Measurements from ENCODE around the gene KNDC1. TPM values are rescaled to one million over a fixed set of nuclear protein-coding genes. Genes with fewer than 3 reads are reported as not detected.

The KNDC1 gene
- total and polyA plus RNA-seq, 4 experiments from 2014 or later, result 0.09 to 1.4 (median 0.87) TPM; not detected in 1

GRCh38 chr10:133161486-133162109, 1.6 kb downstream of the KNDC1 start:
- no peak overlapping the region for H3K27ac ChIP-seq (ENCODE audit: low read depth, low read length)
- Mint-ChIP-seq H3K9me3 (no peaks in the 10 kb centered on the region), H3K4me3 (peak overlapping the region in 1 of 8 donors; percentile 59), H3K36me3 (no peaks in the 10 kb centered on the region), H3K27ac (no peak overlapping the region), H3K27me3 (peaks cover 4 to 16% of the 10 kb centered on the region in 2 donors), H3K4me1 (peaks cover 0 to 3% (median 1%) of the 10 kb centered on the region in 4 donors)
- ChIA-PET CTCF (ENCODE audit: partially characterized antibody) (no interaction called here), POLR2A (ENCODE audit: partially characterized antibody) (no interaction called here)
- no peaks in the 10 kb centered on the region for H3K36me3 ChIP-seq (ENCODE audit: insufficient read depth, low read length)
- DNase-seq, result no peak
- H3K4me3 ChIP-seq (ENCODE audit: low read length in 2 of 2), result no peak overlapping the region
- intact Hi-C loops (cut with micrococcal nuclease), result no loop called here
- H3K4me1 ChIP-seq (ENCODE audit: insufficient read depth, low read length), result peaks cover 13% of the 10 kb centered on the region
- no peaks in the 10 kb centered on the region for H3K9me3 ChIP-seq (ENCODE audit: control insufficient read depth in 1 of 2, low read length in 2 of 2)
- peaks cover 8% of the 10 kb centered on the region for H3K27me3 ChIP-seq (ENCODE audit: insufficient read depth, low read length)

- H3K27me3 ChIP-seq (ENCODE audit: insufficient read depth, low read length), result peaks cover 8% of the 10 kb centered on the region
- Mint-ChIP-seq H3K4me1 (peaks cover 0 to 3% (median 1%) of the 10 kb centered on the region in 4 donors), H3K27ac (peak overlapping the region in 1 of 7 donors; percentile 44), H3K36me3 (no peaks in the 10 kb centered on the region), H3K4me3 (peak overlapping the region in 3 of 8 donors; percentile 3 to 52 (median 29)), H3K27me3 (peaks cover 4 to 16% of the 10 kb centered on the region in 2 donors), H3K9me3 (no peaks in the 10 kb centered on the region)
- ChIA-PET CTCF (ENCODE audit: partially characterized antibody) (no interaction called here), POLR2A (ENCODE audit: partially characterized antibody) (no interaction called here)
- no peaks in the 10 kb centered on the region for H3K36me3 ChIP-seq (ENCODE audit: insufficient read depth, low read length)
- no peaks in the 10 kb centered on the region for H3K9me3 ChIP-seq (ENCODE audit: control insufficient read depth in 1 of 2, low read length in 2 of 2)
- DNase-seq, result no peak
- peaks cover 13% of the 10 kb centered on the region for H3K4me1 ChIP-seq (ENCODE audit: insufficient read depth, low read length)
- H3K4me3 ChIP-seq (ENCODE audit: low read length in 2 of 2), result no peak overlapping the region
- no peak overlapping the region for H3K27ac ChIP-seq (ENCODE audit: low read depth, low read length)
- intact Hi-C loops (cut with micrococcal nuclease), result no loop called here
Measured at GRCh38 chr10:133162178-133162909, 2.3 kb downstream of the KNDC1 start.

GRCh38 chr10:133162910-133163856, 3.2 kb downstream of the KNDC1 start:
- H3K4me1 ChIP-seq (ENCODE audit: insufficient read depth, low read length), result peaks cover 13% of the 10 kb centered on the region
- Mint-ChIP-seq H3K36me3 (no peaks in the 10 kb centered on the region), H3K4me3 (no peak overlapping the region), H3K9me3 (no peaks in the 10 kb centered on the region), H3K4me1 (peaks cover 0 to 3% (median 1%) of the 10 kb centered on the region in 4 donors), H3K27ac (no peak overlapping the region), H3K27me3 (peaks cover 4 to 16% of the 10 kb centered on the region in 2 donors)
- no peaks in the 10 kb centered on the region for H3K9me3 ChIP-seq (ENCODE audit: control insufficient read depth in 1 of 2, low read length in 2 of 2)
- no peak for DNase-seq
- ChIA-PET POLR2A (ENCODE audit: partially characterized antibody) (no interaction called here), CTCF (ENCODE audit: partially characterized antibody) (no interaction called here)
- no peaks in the 10 kb centered on the region for H3K36me3 ChIP-seq (ENCODE audit: insufficient read depth, low read length)
- peaks cover 8% of the 10 kb centered on the region for H3K27me3 ChIP-seq (ENCODE audit: insufficient read depth, low read length)
- intact Hi-C loops (cut with micrococcal nuclease), result no loop called here
- no peak overlapping the region for H3K27ac ChIP-seq (ENCODE audit: low read depth, low read length)
- H3K4me3 ChIP-seq (ENCODE audit: low read length in 2 of 2), result no peak overlapping the region

GRCh38 chr10:133163889-133164815, 4.1 kb downstream of the KNDC1 start:
- no peak for DNase-seq
- peaks cover 4 to 16% of the 10 kb centered on the region in 2 donors for H3K27me3 Mint-ChIP-seq
- H3K36me3 Mint-ChIP-seq, result no peaks in the 10 kb centered on the region
- Histone ChIP-seq H3K9me3 (ENCODE audit: control insufficient read depth in 1 of 2, low read length in 2 of 2) (no peaks in the 10 kb centered on the region), H3K4me1 (ENCODE audit: insufficient read depth, low read length) (peaks cover 13% of the 10 kb centered on the region), H3K27me3 (ENCODE audit: insufficient read depth, low read length) (peaks cover 8% of the 10 kb centered on the region), H3K36me3 (ENCODE audit: insufficient read depth, low read length) (no peaks in the 10 kb centered on the region), H3K27ac (ENCODE audit: low read depth, low read length) (no peak overlapping the region), H3K4me3 (ENCODE audit: low read length in 2 of 2) (no peak overlapping the region)
- no peak overlapping the region for H3K27ac Mint-ChIP-seq
- ChIA-PET POLR2A (ENCODE audit: partially characterized antibody) (no interaction called here), CTCF (ENCODE audit: partially characterized antibody) (no interaction called here)
- H3K4me1 Mint-ChIP-seq, result peaks cover 0 to 3% (median 1%) of the 10 kb centered on the region in 4 donors
- no peak overlapping the region for H3K4me3 Mint-ChIP-seq
- H3K9me3 Mint-ChIP-seq, result no peaks in the 10 kb centered on the region
- intact Hi-C loops (cut with micrococcal nuclease), result no loop called here

GRCh38 chr10:133164816-133165555, 5.0 kb downstream of the KNDC1 start:
- Mint-ChIP-seq H3K4me3 (no peak overlapping the region), H3K9me3 (no peaks in the 10 kb centered on the region), H3K4me1 (peaks cover 0 to 3% (median 1%) of the 10 kb centered on the region in 4 donors), H3K27ac (no peak overlapping the region), H3K27me3 (peaks cover 4 to 16% of the 10 kb centered on the region in 2 donors), H3K36me3 (no peaks in the 10 kb centered on the region)
- Histone ChIP-seq H3K9me3 (ENCODE audit: control insufficient read depth in 1 of 2, low read length in 2 of 2) (no peaks in the 10 kb centered on the region), H3K4me1 (ENCODE audit: insufficient read depth, low read length) (peaks cover 13% of the 10 kb centered on the region), H3K36me3 (ENCODE audit: insufficient read depth, low read length) (no peaks in the 10 kb centered on the region), H3K27me3 (ENCODE audit: insufficient read depth, low read length) (peaks cover 8% of the 10 kb centered on the region), H3K4me3 (ENCODE audit: low read length in 2 of 2) (no peak overlapping the region), H3K27ac (ENCODE audit: low read depth, low read length) (no peak overlapping the region)
- ChIA-PET POLR2A (ENCODE audit: partially characterized antibody) (no interaction called here), CTCF (ENCODE audit: partially characterized antibody) (no interaction called here)
- no peak for DNase-seq
- intact Hi-C loops (cut with micrococcal nuclease), result no loop called here

Measured in CD4-positive, alpha-beta memory T cell (primary cell).